Smooth muscle cell of the pulmonary artery (primary cell): ENCODE measurements around the gene CCDC169. TPM values are rescaled to one million over a fixed set of nuclear protein-coding genes. Genes with fewer than 3 reads are reported as not detected.

Experiments
- total RNA-seq: library from RNA; depleted of rRNA; stranded (reverse); fragments of >200 nt; gene quantifications from 2 replicates; pipeline ENCODE4 v1.2.3, GENCODE V29; 2014

CCDC169 gene
- total RNA-seq, result 1.6 and 2.8 TPM in 2 replicates

DNA sequence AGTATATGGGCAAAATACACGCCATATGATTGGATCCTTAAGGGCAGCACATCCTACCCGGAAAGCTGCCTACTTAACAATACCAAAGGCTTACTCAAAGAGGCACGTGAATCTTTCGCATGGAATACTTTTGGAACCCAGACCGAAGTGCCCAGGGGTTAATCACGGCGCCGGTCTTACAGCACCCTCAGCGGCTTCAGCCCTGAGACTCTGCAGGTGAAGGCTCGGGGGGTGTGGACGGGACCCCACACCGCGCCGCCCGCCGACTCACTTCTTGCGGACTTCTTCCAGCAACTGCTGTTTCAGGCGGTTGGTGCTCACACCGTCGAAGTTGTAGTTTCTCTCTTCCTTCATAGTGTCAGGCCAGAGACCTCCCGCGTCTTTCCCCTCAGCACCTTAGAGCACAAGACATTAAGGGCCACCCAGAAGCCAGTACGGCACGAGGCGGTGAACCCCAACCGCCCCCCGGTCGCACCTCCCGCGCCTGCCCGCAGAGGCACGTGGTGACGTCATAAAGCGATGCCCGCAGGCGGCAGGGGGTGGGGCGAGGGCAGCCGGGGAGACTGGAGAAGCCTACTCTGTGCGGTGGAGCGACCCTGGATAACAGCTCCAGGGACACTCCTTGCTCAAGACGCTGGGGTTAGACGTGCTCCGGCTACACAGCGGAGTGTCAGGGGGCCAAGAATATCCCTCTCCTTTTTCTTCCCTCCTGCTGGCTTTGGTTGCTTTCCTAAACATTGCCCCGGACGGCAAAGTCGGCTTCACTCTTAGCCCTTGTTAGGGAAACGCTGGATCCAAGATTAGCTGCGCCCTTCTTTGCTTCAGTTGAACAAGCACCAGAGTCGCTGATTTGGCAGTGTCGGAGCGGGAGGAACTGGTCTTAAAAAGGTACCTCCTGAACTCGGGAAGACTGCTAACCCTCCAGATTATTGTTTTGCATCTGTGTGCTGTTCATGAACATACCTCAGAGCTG, at the start of gene CCDC169:
TSS of gene CCDC169 (minus strand) at position 449 of the 973 bp plus-strand sequence. CDS start at position 354, 95 bp downstream.

GRCh38 chr13:36346222-36347083, 48.8 kb upstream of the CCDC169 start, which contains the start of gene SPART:
TSS of gene SPART (minus strand) at chr13:36346394. CDS start at chr13:36335830, 10,564 bp downstream.

GRCh38 chr13:36214163-36214921, 83.3 kb downstream of the CCDC169 start, which contains the start of gene SOHLH2:
TSS of gene SOHLH2 (minus strand) at chr13:36214556. CDS start at chr13:36214526, 30 bp downstream.

Other genes starting within 250 kb of the CCDC169 start
- 1.7 and 11.8 TPM in 2 replicates for gene DCLK1, start 166.4 kb downstream of the CCDC169 start, total RNA-seq
- 0.07 and 0.56 TPM in 2 replicates for gene SOHLH2, start 83.3 kb downstream of the CCDC169 start, total RNA-seq
- 152 and 153 TPM in 2 replicates for gene SPART, start 48.6 kb upstream of the CCDC169 start, total RNA-seq
- 0.39 and 2.8 TPM in 2 replicates for gene CCNA1, start 134.7 kb upstream of the CCDC169 start, total RNA-seq